C4-2B (cell line): ENCODE results near the gene DDOST.

ENCODE experiments used
- ZFX ChIP-seq: fragments of 450-650 bp; IDR thresholded peaks from 2 replicates; pipeline ENCODE4 v1.6.1; 2017
- TF ChIP-seq, protein P1 (sequence below): fragments of 450-650 bp; conservative IDR thresholded peaks from 2 replicates; pipeline ENCODE4 v1.5.1; 2017; ENCODE audit warnings: mild to moderate bottlenecking

DNA sequence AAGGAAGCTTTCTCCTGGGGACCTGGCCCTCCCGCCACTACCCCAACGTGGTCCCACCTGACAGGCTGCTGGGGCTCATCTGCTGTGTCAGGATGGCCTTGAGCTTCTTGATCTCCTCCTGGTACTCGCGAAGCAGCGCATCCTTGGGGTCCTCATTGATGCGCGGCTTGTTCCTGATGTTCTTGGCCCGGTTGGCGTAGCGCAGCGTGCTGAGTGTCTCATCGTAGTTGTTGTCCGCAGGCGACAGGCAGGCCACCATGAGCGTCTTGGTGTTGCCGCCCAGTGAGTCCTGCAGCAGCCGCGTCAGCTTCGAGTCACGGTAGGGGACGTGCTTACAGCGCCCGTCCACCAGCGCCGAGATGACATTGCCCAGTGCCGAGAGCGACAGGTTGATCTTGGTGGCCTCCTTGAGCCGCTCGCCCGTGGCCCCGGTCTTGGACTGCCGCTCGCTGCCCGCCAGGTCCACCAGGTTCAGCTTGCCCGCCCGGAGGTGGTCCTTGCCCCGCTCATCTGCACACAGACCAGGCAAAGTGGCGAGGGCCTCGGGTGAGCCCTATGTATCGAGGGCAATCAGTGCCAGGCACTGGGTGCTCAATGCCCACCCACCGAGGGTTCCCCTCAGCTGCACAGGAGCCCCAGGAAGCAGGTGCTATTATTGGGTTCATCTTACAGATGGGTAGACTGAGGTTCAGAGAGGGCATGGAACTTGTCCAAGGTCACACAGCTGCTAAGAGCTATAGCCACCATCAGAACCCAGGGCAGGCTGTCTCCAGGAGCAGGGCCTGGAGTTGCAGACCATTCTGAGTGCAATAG, 43.4 kb upstream of the DDOST start:
- TF ChIP-seq, protein P1, sequence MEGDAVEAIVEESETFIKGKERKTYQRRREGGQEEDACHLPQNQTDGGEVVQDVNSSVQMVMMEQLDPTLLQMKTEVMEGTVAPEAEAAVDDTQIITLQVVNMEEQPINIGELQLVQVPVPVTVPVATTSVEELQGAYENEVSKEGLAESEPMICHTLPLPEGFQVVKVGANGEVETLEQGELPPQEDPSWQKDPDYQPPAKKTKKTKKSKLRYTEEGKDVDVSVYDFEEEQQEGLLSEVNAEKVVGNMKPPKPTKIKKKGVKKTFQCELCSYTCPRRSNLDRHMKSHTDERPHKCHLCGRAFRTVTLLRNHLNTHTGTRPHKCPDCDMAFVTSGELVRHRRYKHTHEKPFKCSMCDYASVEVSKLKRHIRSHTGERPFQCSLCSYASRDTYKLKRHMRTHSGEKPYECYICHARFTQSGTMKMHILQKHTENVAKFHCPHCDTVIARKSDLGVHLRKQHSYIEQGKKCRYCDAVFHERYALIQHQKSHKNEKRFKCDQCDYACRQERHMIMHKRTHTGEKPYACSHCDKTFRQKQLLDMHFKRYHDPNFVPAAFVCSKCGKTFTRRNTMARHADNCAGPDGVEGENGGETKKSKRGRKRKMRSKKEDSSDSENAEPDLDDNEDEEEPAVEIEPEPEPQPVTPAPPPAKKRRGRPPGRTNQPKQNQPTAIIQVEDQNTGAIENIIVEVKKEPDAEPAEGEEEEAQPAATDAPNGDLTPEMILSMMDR: no peak
- no peak for TF ChIP-seq ZFX
